ENCODE results near the gene ATAT1.

Gene ATAT1

DNA sequence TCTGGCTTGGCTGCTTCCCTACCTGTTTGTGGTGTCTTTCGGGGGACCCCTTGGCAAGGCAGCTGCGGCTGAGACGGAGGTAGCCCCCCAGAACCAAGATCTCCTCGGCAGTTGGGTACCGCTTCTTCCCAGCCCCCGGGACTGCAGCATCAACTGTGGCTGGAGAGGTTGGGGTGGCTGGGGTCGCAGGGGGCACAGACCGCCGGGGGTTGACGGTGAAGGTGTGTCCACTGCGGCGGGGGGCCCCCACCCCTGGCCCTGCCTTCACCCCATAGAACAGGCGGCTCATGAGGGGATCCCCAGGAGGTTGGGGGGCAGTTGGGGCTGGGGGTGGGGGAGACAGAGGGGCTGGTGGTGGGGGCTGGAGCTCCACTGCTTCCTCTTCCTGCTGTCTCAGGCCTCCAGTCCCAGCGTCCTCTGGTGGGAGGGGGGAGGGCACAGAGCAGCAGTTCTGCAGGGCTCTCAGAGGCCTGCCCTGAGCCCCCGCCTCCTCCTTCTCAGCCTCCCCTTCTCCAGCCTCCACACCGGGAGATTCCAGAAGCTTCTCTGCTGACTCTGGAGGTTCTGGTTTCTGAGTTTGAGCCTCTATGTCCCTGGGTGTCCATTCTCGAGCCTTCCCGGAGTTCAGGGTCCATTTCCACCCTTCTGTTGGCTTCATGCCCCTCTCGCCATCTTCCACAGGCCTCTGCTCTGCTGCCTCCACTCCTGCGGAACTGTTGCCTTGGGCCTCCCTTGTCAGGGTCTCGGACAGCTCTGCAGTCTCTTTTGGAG, 57.9 kb downstream of the ATAT1 start:
- no peak for ATAC-seq

DNA sequence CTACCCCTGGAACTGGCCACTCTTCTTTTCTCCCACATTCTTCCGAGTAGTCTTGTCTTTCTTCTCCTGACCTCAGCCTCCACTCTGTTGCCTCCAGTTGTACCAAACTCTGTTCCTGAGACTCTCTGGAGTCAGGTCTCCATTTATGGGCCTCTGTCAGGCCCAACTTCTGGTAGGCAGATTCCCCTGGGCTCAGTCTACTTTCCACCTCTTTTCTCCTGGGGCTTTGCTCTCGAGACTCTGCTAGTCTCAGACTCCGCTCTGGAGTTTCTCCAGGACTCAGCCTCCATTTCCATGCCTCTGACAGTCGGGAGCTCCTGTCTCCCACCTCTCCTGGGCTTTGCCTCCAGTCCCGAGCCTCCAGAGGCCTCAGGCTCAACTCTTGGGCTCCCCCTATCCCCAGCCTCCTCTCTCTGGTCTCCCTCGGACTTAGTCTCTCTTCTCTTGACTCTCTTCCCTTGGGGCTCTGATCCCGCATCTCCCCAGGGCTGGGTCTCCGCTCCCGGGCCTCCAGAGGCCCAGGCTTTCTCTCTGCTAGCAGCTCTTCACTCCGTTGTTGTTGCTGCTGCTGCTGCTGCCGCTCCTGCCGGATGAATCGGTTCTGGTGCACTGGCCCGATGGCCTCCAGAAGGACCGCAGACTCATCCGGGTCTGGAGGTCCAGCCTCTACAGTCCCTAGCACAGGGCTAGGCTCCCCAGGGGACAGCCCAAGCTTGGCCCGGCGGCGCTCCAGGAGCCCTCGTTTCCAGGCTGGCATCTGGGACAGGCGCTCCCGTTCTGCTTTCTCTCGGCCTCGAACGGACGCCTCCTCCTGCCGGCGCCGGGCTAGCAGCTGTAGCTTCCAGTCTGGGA, 58.7 kb downstream of the ATAT1 start:
- no peak for ATAC-seq

DNA sequence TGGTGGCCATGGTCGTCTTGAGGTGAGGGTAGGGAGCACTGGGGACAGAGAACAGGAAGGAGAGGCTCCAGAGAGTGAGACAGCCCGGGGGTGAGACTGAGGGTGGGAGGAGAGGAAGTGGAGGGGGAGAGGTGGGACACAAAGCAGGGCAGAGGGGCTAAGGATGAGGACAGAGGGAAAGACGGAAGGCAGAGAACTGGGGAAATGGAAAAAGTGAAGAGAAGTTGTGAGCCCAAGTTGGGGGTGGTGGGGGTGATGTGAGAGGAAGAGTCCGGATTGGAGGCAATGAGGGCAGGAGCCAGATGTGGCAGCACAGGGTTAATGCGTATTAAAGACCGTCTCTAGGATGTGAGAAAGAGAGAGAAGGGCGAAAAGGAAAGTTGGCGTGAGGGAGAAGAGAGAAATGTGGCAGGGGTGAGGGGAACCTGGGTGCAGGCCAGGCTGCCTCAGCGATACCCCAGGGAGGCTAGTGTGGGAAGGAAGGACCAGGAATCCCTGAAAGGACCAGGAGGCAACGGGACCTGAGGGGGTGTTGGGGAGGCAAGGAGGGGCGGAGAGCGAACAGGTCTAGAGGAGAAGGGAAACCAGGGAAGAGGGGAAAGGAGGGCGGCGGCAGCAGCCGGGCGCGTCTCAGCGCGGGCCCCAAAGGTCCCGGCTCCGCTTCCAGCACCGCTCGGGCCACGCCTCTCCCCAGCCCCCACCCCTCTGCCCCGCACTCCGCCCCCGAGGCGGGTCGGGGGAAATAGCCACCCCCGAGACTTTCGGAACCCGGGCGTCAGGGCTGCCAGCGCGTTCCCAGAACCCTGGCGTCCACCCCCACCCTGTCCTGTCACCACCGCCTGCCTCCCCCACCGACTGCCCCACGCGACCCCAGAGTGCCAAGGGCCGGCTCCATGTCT, 59.6 kb downstream of the ATAT1 start, which contains the start of gene PPP1R18:
Gene PPP1R18, minus strand, starts transcription at position 637 of the 899 bp plus-strand sequence. Its CDS starts 627 bp downstream, at position 10.
- ATAC-seq: peak; percentile 39 to 43

DNA sequence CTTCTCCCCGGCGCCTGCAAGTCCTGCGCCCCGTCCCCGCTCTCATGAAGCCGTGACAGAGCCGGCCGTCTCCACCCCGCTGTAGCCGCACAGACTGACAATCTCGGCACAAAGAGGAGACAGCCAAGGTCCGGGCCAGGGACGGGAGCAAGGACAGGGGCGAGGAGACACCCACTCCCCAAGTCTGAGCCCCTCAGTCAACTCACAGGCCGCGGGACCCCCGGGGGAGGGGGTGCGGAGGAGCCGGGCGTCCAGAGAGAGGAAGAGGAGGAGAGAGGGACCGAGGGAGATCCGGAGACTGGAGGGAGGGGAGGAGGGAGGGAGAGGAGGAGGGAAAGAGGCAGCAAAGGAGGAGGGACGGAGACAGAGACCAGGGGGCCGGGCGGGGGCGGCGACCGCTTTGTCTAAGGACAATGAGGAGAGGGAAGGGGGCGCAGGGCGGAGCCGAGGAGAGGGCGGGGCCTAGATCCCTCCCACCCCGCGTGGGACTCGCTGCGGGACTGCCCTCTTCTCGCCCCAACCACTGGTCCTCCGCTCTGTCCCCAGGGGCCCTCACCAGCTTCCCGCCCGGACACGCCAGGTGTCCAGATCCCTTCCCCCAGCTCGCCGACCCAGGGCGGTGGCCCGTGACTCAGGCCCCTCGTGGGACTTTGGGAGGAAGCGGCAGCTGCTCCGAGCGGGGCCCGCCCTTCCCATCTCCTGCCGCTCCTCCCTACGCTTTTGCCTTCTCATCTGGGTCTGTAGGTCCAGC, 60.4 kb downstream of the ATAT1 start:
- peak; percentile 26 to 34 for ATAC-seq

DNA sequence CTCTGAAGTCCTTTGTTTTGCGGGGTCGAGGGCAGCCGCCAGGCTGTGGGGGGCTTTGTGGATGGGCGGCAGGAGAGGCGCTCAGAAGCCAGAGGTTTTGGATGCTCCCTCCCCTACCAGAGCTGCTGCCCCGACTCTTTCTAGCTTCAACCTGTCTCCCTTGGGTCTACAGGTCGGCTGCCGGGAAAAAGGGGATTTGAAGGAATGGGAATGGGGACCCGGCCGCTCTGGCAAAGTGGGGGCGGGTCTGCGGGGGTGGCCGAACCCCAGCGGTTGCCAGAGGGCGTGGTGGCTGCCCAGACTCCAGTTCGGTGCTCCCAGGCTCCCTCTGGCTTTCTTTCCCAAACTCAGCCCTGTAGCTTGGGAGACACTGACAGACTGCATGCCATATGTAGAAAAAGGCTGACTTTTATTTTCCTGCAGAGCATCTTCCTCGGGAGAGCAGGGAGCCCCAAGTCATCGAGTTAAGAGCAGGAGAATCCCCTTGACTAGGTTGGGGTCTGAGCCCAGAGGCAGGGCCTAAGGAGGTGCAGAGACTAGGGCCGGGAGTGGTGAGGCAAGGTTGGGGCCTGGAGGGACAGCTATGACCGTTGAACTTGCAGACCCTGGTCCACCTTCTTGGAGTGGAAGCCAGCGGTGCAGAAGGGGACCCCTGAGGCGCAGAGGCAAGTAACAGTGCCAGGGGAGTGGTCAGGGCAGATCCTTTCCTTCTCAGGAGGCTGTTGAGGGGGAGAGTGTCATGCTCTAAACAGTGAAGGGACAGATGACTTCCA, 61.2 kb downstream of the ATAT1 start:
- no peak for ATAC-seq

DNA sequence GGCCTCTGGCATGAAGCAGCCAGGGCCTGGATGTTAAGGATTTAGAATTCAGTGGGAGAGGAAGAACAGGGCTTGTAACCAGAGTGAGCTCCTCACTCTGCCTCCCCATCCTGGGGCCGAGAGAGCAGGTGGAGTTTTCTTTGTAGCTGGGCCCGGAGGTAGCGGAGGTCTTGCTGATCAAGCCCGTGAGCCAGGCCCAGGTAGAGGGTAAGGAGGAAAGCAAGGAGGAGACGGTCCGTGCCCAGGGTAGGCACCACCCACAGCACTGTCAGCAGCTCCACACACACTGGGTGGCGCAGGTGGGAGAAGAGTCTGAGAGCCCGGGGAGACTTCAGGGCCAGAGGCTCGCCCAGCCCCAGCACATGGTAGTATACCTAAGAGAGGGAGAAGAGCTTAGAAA, 61.9 kb downstream of the ATAT1 start:
- no peak for ATAC-seq

DNA sequence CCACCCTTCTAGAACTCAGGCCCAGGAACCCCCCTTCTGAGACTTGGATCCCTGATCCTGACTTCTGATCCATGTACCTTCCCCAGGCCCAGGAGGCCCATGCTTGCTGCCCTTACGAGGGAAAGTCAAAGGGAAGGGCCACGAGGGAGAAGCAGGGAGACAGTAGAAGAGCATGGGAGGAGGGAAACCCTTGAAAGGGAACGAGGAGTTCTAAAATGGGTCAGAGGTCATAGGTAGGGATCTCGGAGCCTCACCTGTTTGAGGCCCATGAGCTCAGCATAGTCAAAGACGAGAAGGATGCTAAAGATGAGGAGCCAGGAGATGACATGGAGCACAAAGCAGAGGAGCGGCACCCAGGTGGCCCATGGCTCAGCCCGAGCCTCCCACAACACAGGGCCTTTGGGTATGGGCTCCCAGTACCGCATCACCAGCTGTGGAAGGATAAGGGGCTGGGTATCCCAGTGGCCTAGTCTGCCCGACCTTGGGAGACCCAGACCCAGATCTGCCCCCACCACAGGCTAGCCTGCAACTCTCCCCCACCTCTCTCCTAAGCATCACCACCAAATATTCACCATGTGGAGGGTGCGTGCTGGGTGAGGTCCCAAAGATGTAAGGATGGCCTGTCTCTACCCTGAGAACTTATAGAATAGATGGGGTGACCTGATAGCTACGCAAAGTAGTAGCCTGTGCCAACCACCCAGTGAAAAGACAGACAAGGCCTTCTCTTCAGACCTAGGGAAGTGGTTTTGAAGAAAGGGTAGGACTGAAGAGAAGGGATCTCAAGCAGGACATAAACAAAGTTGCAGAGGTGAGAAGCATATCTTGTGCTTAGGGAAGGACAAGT, 62.6 kb downstream of the ATAT1 start:
- ATAC-seq: no peak

DNA sequence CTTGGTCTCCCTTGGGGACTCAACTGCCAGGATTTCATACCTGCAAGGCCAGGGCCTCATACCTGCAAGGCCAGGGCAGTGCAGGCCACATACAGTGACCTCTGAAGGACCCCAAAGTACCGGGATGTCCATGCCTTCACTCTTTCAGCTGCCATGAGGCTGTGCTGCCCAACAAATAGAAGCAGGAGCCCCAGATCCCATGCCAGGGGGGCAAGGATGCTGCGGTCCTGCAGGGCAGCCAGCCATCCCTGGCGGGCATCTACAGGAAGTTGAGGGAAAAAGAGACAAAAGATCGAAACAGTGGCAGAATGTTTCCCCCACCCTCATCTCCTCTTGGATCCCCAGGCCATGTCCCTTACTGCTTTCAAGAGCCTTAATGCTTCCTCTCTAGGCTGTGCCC, 63.3 kb downstream of the ATAT1 start:
- ATAC-seq: no peak

DNA sequence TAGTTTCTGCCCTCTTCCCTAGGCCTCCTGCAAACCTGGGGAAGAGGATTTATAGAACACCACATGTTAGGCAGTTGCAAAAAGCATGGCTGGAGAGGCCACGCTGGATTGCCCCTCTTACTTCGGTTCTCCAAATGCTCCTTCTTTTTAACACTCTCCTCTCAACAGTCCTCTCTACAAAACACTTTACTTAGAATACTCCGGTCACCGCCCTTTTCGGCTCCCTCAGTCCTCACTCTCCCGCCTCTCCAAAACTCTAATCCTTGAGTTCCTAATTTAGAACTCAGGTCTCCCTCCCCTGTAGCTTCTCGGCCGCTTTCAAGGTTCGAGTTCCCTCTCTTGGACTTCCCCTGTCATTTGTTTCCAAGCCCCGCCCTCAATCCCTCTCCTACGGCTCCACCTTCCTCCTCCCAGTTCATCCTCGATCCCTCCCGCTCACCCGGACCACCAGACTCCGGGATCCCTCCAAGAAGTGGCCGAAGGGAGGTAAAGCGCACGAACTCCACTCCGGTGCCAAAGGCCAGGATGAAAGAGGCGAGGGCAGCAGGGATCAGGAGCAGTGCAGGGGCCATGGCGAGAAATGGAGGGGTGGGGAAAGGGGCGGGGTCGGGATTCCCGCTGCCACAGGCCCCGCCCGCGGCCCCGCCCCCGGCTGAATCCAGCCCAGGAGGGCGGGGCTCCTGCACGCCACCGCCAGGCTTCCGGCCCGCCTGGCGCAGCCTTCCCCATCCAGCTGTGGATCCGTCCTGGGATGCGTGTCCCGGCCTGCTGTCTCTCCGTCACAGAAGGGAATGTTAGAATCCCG, 63.9 kb downstream of the ATAT1 start, which contains the start of gene NRM:
Gene NRM, minus strand, starts transcription at position 582 of the 805 bp plus-strand sequence. Its CDS starts 10 bp downstream, at position 572.
- ATAC-seq: peak; percentile 25 to 28

DNA sequence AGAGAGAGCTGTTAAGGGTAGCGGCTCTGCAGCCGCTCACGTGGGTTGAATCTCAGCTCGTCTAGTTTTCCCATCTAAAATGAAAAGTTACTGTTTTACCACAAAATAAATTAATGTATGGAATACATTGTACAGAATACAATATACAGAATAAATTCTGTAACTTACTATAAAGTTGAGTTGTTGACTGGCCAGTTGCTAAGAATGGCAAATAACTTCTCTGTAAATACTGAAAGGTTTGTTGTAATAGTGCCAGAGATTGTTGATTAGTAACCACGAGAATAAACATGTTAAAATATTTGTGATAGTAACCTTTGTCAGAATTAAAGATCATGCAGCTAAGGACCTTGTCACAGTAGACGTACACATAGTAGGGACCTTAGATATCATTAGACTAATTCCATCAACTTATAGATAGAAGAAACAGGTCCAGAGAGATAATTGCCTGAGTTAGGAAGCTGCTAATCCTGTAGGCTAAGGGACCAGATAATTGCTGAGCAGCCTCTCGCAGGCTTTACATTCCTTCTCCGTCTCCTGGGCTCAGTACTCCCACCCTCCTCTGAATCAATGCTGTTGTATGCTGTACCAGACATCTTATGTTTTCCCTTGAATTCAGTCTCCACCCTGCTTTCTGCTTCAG, 64.7 kb downstream of the ATAT1 start:
- ATAC-seq: no peak

All from activated CD4-positive, CD25-positive, alpha-beta regulatory T cell treated with anti-CD3 and anti-CD28 coated beads, Interleukin-2, amount 50 U/mL, for 24 hours (primary cell).